Esophagus squamous epithelium (tissue), 5 donors: ENCODE data around the gene DOHH. TPM values are rescaled to one million over a fixed set of nuclear protein-coding genes. Genes with fewer than 3 reads are reported as not detected.

Experiments
- DNase-seq: peaks from one replicate; lab custom pipeline; 2025; lab: John Stamatoyannopoulos, UW
- H3K27ac ChIP-seq, 4 donors: fragments of 200-600 bp; sonication (generic); one replicate each; pipeline ENCODE4 v1.5.1; 2016 to 2019; ENCODE audit warnings: mild to moderate bottlenecking in 1 of 4
- H3K27me3 ChIP-seq, 4 donors: fragments of 200-600 bp; sonication (generic); 1 replicate in 3 of 4; 2 replicates in 1 of 4; pipeline versions ENCODE4 v1.5.1 to v1.6.0; 2017 to 2021; ENCODE audit warnings: antibody characterized with exemption in 1 of 4
- H3K36me3 ChIP-seq, 3 donors: fragments of 200-600 bp; sonication (generic); one replicate each; pipeline ENCODE4 v1.5.1; 2016 to 2019
- H3K4me1 ChIP-seq, 3 donors: fragments of 200-600 bp; sonication (generic); one replicate each; pipeline ENCODE4 v1.5.1; 2017 to 2019
- H3K4me3 ChIP-seq, 4 donors: fragments of 200-600 bp; sonication (generic); 1 replicate in 3 of 4; 2 replicates in 1 of 4; pipeline ENCODE4 v1.5.1; 2016 to 2019; ENCODE audit warnings: mild to moderate bottlenecking in 2 of 4, moderate library complexity in 1 of 4
- H3K9me3 ChIP-seq, 3 donors: fragments of 200-600 bp; sonication (generic); one replicate each; pipeline ENCODE4 v1.5.1; 2016 to 2019
- CTCF ChIP-seq, 6 experiments: fragments of 450-650 bp in 4 of 6; fragments of 200-600 bp in 2 of 6; sonication (generic) in 2 of 6; IDR thresholded peaks; one replicate each; pipeline ENCODE4 v1.5.1; 2016 to 2019; ENCODE audit warnings: antibody characterized with exemption in 6 of 6, mild to moderate bottlenecking in 4 of 6, moderate library complexity in 4 of 6
- POLR2A ChIP-seq, 4 donors: fragments of 450-650 bp; IDR thresholded peaks; one replicate each; pipeline ENCODE4 v1.6.1; 2017; ENCODE audit warnings: antibody characterized with exemption in 4 of 4, mild to moderate bottlenecking in 4 of 4, moderate library complexity in 3 of 4
- WGBS, 2 donors: methylation state at CpG; one replicate each; pipeline ENCODE4 v1.1.5; 2018; 5-methylcytosine and 5-hydroxymethylcytosine counted together
- intact Hi-C: fragments of 100-400 bp; cut with DNase I; formaldehyde crosslinking; loops from one replicate; pipeline ENCODE4 v1.15.0; 2022
- total RNA-seq, 4 donors: library from RNA; depleted of rRNA; stranded (reverse); fragments of >200 nt; gene quantifications; one replicate each; pipeline ENCODE4 v1.1.0, GENCODE V29; 2016
- donor health status: DM: yes; HTN: yes; CAD: no.

The DOHH gene
- total RNA-seq, 4 donors from 2014 or later: 21.0 to 29.5 (median 26.4) TPM

DNA sequence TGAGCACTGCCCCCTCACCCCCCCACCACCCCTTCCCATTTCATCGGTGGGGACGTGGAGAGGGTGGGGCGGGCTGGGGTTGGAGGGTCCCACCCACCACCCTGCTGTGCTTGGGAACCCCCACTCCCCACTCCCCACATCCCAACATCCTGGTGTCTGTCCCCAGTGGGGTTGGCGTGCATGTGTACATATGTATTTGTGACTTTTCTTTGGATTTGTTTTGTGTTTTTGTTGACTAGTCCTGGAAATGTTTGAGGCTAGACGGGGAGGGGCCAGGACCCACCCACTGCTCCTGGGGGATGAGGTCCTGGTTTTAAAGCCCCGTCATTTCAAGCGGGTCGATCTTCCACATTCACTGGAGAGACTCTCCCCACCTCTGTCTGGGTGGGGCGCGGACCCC lies 35.5 kb upstream of the DOHH start:
- intact Hi-C loops: no loop called here
- Histone ChIP-seq H3K27ac (peak overlapping the region in 2 of 4 donors; percentile 48 to 59), H3K9me3 (no peaks in the 10 kb centered on the region), H3K4me3 (no peak overlapping the region), H3K4me1 (peaks cover 0 to 29% (median 0%) of the 10 kb centered on the region in 3 donors), H3K36me3 (peaks cover 33 to 87% (median 41%) of the 10 kb centered on the region in 3 donors), H3K27me3 (no peaks in the 10 kb centered on the region)
- WGBS, 2 donors: 84 to 92% methylated on average over 5 to 9 of the region's 10 CpGs
- no peak for DNase-seq
- no peak for TF ChIP-seq POLR2A (IDR thresholded peaks at IDR 0.05)
- TF ChIP-seq CTCF (IDR thresholded peaks at IDR 0.05): no peak

GRCh38 chr19:3535563-3535965 lies 35.1 kb upstream of the DOHH start:
- H3K9me3 ChIP-seq: no peaks in the 10 kb centered on the region
- DNase-seq: no peak
- TF ChIP-seq POLR2A (IDR thresholded peaks at IDR 0.05) (no peak), CTCF (IDR thresholded peaks at IDR 0.05) (no peak)
- H3K27me3 ChIP-seq: no peaks in the 10 kb centered on the region
- no peak overlapping the region for H3K27ac ChIP-seq
- no peak overlapping the region for H3K4me3 ChIP-seq
- 86% methylated on average over 7 of the region's 14 CpGs; no CpG with 5 or more reads in 1 of the 2 donors for WGBS, 2 donors
- peaks cover 33 to 91% (median 44%) of the 10 kb centered on the region in 3 donors for H3K36me3 ChIP-seq
- H3K4me1 ChIP-seq: peaks cover 0 to 29% (median 0%) of the 10 kb centered on the region in 3 donors
- intact Hi-C loops: no loop called here

GRCh38 chr19:3535235-3535535 lies 34.7 kb upstream of the DOHH start:
- Histone ChIP-seq H3K27ac (no peak overlapping the region), H3K9me3 (no peaks in the 10 kb centered on the region), H3K27me3 (no peaks in the 10 kb centered on the region), H3K4me3 (no peak overlapping the region), H3K4me1 (peaks cover 0 to 29% (median 0%) of the 10 kb centered on the region in 3 donors), H3K36me3 (peaks cover 33 to 95% (median 44%) of the 10 kb centered on the region in 3 donors)
- WGBS, 2 donors: 100% methylated on average over 3 of the region's 9 CpGs
- DNase-seq: no peak
- TF ChIP-seq CTCF (IDR thresholded peaks at IDR 0.05) (no peak), POLR2A (IDR thresholded peaks at IDR 0.05) (no peak)
- intact Hi-C loops: no loop called here

GRCh38 chr19:3534375-3535234 lies 34.1 kb upstream of the DOHH start:
- no peak overlapping the region for H3K4me3 ChIP-seq
- peaks cover 33 to 93% (median 44%) of the 10 kb centered on the region in 3 donors for H3K36me3 ChIP-seq
- H3K4me1 ChIP-seq: peaks cover 0 to 29% (median 0%) of the 10 kb centered on the region in 3 donors
- WGBS, 2 donors: 89 to 93% methylated on average over 8 to 16 of the region's 38 CpGs
- TF ChIP-seq POLR2A (IDR thresholded peaks at IDR 0.05): no peak
- TF ChIP-seq CTCF (IDR thresholded peaks at IDR 0.05): no peak
- H3K27me3 ChIP-seq: no peaks in the 10 kb centered on the region
- no peak overlapping the region for H3K27ac ChIP-seq
- no peak for DNase-seq
- intact Hi-C loops: no loop called here
- H3K9me3 ChIP-seq: no peaks in the 10 kb centered on the region

GRCh38 chr19:3533563-3534216 lies 33.2 kb upstream of the DOHH start:
- TF ChIP-seq CTCF (IDR thresholded peaks at IDR 0.05) (no peak), POLR2A (IDR thresholded peaks at IDR 0.05) (no peak)
- intact Hi-C loops: no loop called here
- Histone ChIP-seq H3K4me1 (peaks cover 0 to 22% (median 0%) of the 10 kb centered on the region in 3 donors), H3K9me3 (no peaks in the 10 kb centered on the region), H3K27me3 (no peaks in the 10 kb centered on the region), H3K36me3 (peaks cover 33 to 85% (median 44%) of the 10 kb centered on the region in 3 donors), H3K27ac (no peak overlapping the region), H3K4me3 (no peak overlapping the region)
- WGBS, 2 donors: 55 to 77% methylated on average over 9 to 11 of the region's 12 CpGs
- no peak for DNase-seq
